Activated CD4-positive, CD25-positive, alpha-beta regulatory T cell treated with anti-CD3 and anti-CD28 coated beads, Interleukin-2, amount 50 U/mL, for 24 hours (primary cell): ENCODE results near the gene ZNF681.
A peak's percentile ranks its signal among the peaks of the same experiment; 100 is the strongest.
"Not testable (repeated sequence)": the region's sequence is repeated elsewhere in the genome, so short reads cannot be mapped to it uniquely, and the experiment has no call there.

Experiments
- ATAC-seq, 2 donors: fragments of 150-1000 bp; cut with Tn5 transposase; one replicate each; pipeline ENCODE4 v1.10.0; 2021; ENCODE audit warnings: mild to moderate bottlenecking in 1 of 2, moderate library complexity in 1 of 2

The ZNF681 gene

GRCh38 chr19:23772675-23773063 lies 14.0 kb upstream of the ZNF681 start:
- ATAC-seq: no peak

DNA sequence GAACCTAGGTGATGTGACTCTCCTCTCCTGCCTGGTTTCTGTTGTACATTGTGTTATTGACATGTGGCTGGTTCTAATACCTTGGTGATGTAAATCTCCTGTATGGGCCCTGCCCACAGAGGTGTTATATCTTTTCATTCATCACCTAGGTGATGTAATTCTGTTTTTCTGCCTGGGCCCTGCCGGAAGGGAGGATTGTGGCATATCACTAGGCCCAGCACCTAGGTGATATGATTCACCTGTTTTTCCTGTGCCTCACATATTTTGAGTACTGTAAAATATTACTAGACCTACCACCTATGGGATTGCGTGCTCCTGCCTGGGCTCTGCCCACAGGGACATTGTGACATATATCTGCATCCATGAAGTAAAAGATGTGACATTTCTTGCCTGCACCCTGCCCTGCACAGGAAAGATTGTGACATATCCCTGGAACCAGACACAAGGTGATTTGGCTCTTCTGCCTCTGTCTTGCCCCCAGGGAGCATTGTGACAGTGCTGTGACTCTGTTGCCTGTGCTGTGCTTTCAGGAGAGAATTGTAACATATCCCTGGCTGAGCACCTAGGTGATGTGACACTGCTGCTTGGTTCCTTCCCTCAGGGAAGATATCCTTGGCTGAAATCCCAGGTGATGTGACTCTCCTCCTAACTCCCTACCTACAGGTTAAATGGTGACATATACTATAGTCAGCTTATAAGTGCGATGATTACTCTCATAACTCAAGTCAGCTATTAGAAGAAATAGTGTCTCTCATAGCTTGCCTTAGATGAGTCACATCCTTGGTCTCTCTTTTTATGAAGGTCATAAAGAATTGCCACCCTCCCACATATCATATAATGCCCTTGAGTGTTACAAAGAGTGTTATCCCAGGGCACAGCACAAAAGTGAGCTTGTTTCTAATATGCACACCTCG lies 13.3 kb upstream of the ZNF681 start:
- peak; percentile 32 to 46 for ATAC-seq

- ATAC-seq: peak; percentile 57 to 64
These were observed 12.6 kb upstream of the ZNF681 start for GRCh38 chr19:23771316-23771715.

- ATAC-seq: peak; percentile 11 to 14
These were observed 12.1 kb upstream of the ZNF681 start for GRCh38 chr19:23770672-23771250.

- ATAC-seq: no peak
These were observed 11.2 kb upstream of the ZNF681 start for GRCh38 chr19:23769691-23770468.

DNA sequence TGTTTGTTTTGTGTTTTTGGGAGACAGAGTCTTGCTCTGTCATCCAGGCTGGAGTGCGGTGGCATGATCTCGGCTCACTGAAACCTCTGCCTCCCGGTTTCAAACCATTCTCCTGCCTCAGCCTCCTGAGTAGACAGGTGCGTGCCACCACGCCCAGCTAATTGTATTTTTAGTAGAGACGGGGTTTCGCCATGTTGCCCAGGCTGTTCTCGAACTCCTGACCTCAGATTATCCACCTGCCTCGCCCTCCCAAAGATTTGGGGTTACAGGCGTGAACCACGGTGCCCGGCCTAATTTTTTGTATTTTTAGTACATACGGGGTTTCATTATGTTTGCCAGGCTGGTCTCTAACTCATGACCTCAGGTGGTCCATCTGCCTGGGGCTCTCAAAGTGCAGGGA lies 8.3 kb upstream of the ZNF681 start:
- no peak for ATAC-seq

DNA sequence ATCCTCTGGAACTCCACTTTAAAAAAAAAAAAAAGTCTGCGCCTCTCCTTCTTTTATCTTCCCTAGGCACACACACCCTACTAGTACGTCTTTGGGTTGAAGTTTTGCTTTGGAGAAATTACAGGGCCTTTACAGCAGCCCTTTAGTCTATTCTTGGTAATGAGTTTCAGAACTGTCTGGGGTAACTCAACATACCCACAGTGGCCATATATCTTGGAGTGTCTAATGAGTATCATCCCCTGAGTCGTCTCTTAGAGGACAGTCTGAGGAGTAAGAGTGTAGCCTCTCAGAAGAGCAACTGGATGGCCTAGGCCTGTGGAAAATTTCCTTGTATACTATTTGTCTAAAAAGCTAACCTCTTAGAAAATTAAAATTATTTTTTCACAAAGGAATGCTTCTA lies 6.1 kb upstream of the ZNF681 start:
- ATAC-seq: no peak

DNA sequence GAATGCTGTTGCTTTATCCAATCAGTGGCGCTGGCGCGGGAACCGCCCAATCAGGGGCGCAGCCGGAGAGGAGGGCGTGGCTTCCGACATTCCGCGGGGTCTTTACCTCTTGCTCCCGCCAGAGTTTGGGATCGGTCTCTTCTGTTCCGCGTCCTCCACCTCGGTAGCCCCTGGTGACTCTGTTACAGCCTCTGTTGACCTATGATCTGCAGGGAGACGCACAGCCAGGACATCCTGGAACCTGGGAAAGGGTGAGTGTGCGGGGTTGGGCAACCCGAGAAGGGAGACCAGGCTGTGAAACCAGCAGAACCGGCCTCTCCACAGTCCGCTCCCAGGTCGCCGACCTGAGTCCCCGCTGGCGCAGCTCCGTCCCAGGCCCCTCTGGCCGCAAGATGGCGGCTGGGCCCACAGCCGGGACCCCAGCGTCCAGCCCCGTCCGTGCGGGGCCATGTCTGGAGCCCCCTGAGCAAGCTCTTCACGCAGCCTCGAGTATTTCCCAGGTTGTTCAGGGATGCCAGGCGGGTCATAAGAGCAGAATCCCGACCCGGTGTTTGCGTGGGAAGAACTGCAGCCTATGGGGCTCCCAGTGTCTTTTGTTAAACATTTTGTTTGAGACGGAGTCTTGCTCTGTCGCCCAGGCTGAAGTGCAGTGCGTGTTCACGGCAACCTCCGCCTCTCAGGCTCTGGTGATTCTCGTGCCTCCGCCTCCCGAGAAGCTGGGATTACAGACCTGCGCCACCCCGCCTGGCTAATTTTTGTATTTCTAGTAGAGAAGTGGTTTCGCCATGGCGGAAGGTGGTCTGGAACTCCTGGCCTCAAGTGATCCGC lies 4.4 kb upstream of the ZNF681 start:
- peak; percentile 79 to 83 for ATAC-seq

GRCh38 chr19:23762548-23762883 lies 3.8 kb upstream of the ZNF681 start:
- no peak for ATAC-seq

DNA sequence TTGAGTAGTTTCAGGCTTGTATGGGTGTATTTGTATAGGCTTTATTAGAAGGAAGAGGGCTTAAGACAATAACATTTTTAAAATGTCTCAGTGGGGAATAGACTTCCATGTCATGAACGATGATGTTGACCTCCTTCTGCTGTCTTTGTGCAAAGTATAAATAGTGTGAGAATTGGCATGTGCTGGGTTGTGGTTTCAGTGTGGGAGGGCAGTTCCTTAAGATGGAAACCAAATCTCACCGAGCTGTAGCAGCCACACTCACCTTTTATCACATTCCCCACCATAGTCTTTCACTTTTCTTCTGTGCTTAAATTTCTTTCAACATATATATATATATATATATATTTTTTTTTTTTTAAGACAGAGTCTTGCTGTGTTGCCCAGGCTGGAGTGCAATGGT lies 1.6 kb upstream of the ZNF681 start:
- not testable (repeated sequence) for ATAC-seq

DNA sequence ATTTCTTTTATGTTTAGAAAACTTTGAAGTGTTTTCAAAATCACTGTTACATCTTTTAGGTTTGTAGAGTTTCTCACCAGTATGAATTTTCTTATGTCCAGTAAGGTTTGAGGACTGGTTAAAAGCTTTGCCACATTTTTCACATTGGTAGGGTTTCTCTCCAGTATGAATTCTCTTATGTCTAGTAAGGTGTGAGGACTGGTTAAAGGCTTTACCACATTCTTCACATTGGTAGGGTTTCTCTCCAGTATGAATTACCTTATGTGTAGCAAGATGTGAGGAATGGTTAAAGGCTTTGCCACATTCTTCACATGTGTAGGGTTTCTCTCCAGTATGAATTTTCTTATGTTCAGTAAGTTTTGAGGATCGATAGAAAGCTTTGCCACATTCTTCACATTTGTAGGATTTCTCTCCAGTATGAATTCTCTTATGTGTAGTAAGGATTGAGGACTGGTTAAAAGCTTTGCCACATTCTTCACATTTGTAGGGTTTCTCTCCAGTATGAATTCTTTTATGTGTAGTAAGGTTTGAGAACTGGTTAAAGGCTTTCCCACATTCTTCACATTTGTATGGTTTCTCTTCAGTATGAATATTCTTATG lies 15.0 kb downstream of the ZNF681 start:
- ATAC-seq: not testable (repeated sequence)

DNA sequence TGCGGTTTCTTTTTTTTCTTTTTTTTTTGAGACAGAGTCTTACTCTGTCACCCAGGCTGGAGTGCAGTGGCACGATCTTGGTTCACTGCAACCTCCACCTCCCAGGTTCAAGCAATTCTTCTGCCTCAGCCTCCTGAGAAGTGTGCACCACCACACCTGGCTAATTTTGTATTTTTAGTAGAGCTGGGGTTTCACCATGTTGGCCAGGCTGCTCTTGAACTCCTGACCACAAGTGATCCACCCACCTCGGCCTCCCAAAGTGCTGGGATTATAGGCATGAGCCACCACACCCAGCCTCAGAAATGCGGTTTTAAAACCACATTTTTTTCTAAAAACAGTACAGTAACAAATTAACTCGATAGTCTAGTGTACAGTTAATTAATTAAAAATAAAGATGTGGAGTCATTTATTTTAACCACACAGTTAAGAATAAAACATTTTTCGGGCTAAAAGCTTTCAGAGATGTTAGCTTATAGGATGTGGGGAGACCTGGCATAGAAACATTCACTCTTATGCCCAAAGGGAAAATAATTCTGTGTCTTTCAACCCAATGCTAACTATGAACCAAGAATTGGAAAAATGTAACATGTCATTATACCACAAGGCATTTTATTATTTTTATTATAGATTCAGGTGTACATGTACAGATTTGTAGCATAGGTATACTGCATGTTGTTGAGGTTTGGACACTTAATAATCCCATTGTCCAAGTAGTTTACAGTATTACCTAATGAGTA lies 27.8 kb downstream of the ZNF681 start:
- not testable (repeated sequence) for ATAC-seq

- not testable (repeated sequence) for ATAC-seq
These were observed 34.5 kb downstream of the ZNF681 start for GRCh38 chr19:23724161-23724560.

GRCh38 chr19:23718802-23719201 lies 39.9 kb downstream of the ZNF681 start:
- no peak for ATAC-seq

- ATAC-seq: no peak
These were observed 41.9 kb downstream of the ZNF681 start for GRCh38 chr19:23716792-23717191.

GRCh38 chr19:23709347-23709746 lies 49.3 kb downstream of the ZNF681 start:
- no peak for ATAC-seq

- no peak for ATAC-seq
These were observed 52.0 kb downstream of the ZNF681 start for GRCh38 chr19:23706657-23707056.

DNA sequence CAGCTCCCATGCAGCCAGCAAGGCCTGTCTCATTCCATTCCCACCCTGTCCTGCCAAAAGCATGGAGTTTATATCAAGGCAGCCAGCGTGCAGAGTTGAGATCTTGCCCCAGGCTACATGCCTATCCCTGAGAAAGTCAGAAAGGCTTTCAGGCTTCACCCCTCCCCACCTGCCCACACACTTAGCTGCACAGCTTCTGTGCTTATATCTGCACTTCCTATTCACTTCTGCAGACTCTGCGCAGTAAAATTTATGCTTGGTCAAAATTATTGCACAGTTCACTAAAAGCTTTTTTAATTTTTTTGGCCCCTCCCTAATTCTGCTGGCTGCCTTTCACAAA lies 59.2 kb downstream of the ZNF681 start:
- ATAC-seq: no peak

DNA sequence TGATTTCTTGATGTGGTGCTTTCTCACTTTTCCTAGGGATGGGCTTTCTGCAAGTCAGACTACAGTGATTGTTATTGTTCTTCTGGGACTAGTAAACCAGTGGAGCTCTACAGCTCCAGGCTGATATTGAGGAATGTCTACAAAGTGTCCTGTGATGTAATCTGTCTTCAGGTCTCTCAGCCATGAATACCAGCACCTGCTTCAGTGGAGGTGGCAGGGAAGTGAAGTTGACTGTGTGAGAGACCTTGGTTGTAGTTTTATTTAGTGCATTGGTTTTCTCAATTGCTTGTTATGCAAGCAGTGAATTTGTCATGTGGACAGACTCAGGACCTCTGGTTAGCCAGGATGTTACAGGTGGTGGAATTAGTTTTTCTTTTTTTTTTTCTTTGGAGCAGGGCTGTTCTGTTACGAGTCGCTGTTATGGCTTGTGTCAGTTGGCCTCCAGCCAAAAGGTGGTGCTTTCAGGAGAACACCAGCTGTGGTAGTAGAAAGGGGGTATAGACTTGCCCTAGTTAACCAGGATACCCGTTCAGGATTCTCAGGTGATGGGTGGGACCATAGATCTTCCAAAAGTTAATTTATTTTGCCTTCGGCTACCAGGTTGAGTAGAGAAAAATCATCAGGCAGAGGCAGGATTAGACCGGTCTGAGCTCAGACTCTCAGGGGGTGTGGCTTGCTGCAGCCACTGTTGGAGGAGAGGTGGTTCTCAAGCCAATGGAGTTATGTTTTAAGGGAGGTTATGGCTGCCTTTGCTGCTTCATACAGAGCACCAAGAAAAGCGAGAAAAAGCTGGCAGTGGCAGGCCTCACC lies 59.8 kb downstream of the ZNF681 start:
- no peak for ATAC-seq

DNA sequence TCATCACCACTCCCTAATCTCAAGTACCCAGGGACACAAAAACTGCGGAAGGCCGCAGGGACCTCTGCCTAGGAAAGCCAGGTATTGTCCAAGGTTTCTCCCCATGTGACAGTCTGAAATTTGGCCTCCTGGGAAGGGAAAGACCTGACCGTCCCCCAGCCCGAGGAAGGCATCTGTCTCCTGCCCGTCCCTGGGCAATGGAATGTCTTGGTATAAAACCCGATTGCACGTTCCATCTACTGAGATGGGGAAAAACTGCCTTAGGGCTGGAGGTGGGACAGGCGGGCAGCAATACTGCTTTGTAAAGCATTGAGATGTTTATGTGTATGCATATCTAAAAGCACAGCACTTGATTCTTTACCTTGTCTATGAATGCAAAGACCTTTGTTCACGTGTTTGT lies 65.8 kb downstream of the ZNF681 start:
- not testable (repeated sequence) for ATAC-seq
